ENCODE results near the gene C17orf114.

C17orf114 gene

DNA sequence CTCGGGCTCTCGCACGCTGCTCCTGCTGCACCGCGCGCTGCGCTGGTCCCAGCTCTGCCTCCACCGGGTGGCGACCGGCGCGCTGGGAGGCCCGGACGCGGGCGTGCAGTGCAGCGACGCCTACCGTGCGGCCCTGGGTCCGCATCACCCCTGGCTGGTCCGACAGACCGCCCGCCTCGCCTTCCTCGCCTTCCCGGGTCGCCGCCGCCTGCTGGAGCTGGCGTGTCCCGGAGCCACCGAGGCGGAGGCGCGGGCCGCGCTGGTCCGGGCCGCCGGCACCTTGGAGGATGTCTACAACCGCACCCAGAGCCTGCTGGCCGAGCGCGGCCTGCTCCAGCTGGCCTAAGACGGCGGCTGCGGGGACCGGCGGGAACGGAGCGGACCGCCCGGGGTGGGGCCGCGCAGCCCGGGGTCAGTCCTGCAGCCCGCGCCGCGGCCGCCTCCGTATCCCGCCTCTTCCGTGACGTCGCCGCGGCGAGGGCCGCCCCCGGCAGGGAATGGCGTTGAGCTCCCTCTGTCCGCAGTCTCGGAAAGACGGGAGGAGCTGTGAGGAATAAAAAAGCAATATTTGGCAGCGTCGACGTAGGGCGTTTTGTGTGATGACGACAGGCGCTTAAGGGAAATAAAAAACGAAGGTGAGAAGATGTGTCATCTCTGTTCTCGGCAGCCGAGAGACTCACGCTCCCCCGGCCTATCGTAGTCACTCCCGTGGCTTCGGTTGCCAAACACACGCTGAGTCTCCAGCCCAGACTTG, 12.0 kb downstream of the C17orf114 start:
- peak overlapping the region; percentile 49 for H3K9ac ChIP-seq (ENCODE audit: low read depth, low read length)
- peak overlapping the region; percentile 99 for H2AFZ ChIP-seq (replicated peaks; ENCODE audit: low read length, poor library complexity)
- ATAC-seq (ENCODE audit: low read depth) (peak; percentile 95), DNase-seq (peak; percentile 93)
- peaks cover 15% of the 10 kb centered on the region for H3K27me3 ChIP-seq (ENCODE audit: control insufficient read depth, insufficient read depth, low read length)
- dilution Hi-C loops (cut with HindIII; ENCODE audit: low sequenced_read_pairs, unreplicated experiment): no loop called here
- H4K5ac ChIP-seq (ENCODE audit: low read depth, low read length): peak overlapping the region; percentile 0; the same call in 1 of the 2 replicates
- intact Hi-C loops (cut with micrococcal nuclease): loop anchor here (1.0 kb wide), 2 partner anchors 80 to 86 kb away; partner anchors contain the start of genes ARRB2 and PELP1
- H3K23ac ChIP-seq (ENCODE audit: low read depth, low read length): peak overlapping the region; percentile 2
- BruUV-seq (replicated peaks): no TSS peak
- H3K4me2 ChIP-seq (ENCODE audit: low read depth, low read length): peak overlapping the region; percentile 78
- H3K4ac ChIP-seq (ENCODE audit: low read depth, low read length): peak overlapping the region; percentile 22; the same call in 1 of the 2 replicates
- peaks cover 0 to 5% of the 10 kb centered on the region in 2 experiments; a peak in 2 of 4 replicates for H3K79me1 ChIP-seq (ENCODE audit: low read depth in 1 of 2, low read length in 2 of 2)
- no peaks in the 10 kb centered on the region for H3K36me3 ChIP-seq (ENCODE audit: control insufficient read depth, insufficient read depth, low read length)
- H2BK120ac ChIP-seq (ENCODE audit: low read depth, low read length): peak overlapping the region; percentile 52; the same call in 1 of the 2 replicates
- H3K4me3 ChIP-seq (ENCODE audit: insufficient read depth, low read depth, low read length): peak overlapping the region; percentile 64
- H3K4me1 ChIP-seq (ENCODE audit: control insufficient read depth, insufficient read depth, low read length): peaks cover 5% of the 10 kb centered on the region; the same call in 1 of the 2 replicates
- WGBS, 2 experiments (ENCODE audit: extremely low coverage in 2 of 2, insufficient read length in 1 of 2): 0% methylated on average over 44 of the region's 91 CpGs; no CpG with 5 or more reads in 1 of the 2 experiments
- H3K9me1 ChIP-seq (ENCODE audit: insufficient read depth, low read length): peaks cover 4% of the 10 kb centered on the region
- H3K18ac ChIP-seq (ENCODE audit: low read depth, low read length): no peak overlapping the region
- no peaks in the 10 kb centered on the region for H3K9me3 ChIP-seq (ENCODE audit: control insufficient read depth, insufficient read depth, low read length)
- no peak overlapping the region for H2BK15ac ChIP-seq (ENCODE audit: low read depth, low read length)
- H2AK5ac ChIP-seq (ENCODE audit: low read depth, low read length): 0 out of 2 replicates have a peak overlapping the region, but pooled peaks have one; percentile 16
- no peaks in the 10 kb centered on the region for H4K20me1 ChIP-seq (ENCODE audit: insufficient read depth, low read length)
- H3K14ac ChIP-seq (replicated peaks; ENCODE audit: low read depth, low read length): peak overlapping the region; percentile 16; the same call in 1 of the 2 replicates
- no peak overlapping the region for H2BK20ac ChIP-seq (ENCODE audit: low read depth, low read length)
- H2AK9ac ChIP-seq (replicated peaks; ENCODE audit: low read depth, low read length, poor library complexity): peak overlapping the region; percentile 87
- H3K27ac ChIP-seq (ENCODE audit: insufficient read depth, low read length): peak overlapping the region; percentile 72
- in situ Hi-C loops (cut with MboI; ENCODE audit: low sequenced_read_pairs): loop anchor here (5.0 kb wide), 1 partner anchor 92 kb away; no protein-coding TSS in a partner anchor
- H3K56ac ChIP-seq (ENCODE audit: extremely low read depth, insufficient read depth, low read length): no peak overlapping the region
- POLR2A ChIA-PET (ENCODE audit: unreplicated experiment): no interaction called here
- CTCF ChIA-PET: interaction anchor here (0.5 to 1.5 kb wide), 11 partner anchors 10 to 1152 kb away, joined by 3 to 6 read pairs (median 3); no protein-coding TSS in a partner anchor
- no peak overlapping the region; the same call in 1 of the 2 replicates for H4K91ac ChIP-seq (ENCODE audit: insufficient read depth, low read depth, low read length)
- H2BK5ac ChIP-seq (ENCODE audit: low read depth, low read length, poor library complexity, severe bottlenecking): peak overlapping the region; percentile 81
- H4K8ac ChIP-seq (ENCODE audit: low read depth in 2 of 2, low read length in 2 of 2): peak overlapping the region; percentile 68 to 81; a peak in 2 of 4 replicates
- TF ChIP-seq RFX5 (IDR thresholded peaks at IDR 0.05; ENCODE audit: low read depth, low read length): no peak
- TF ChIP-seq CEBPB (IDR thresholded peaks at IDR 0.05; ENCODE audit: low read depth, low read length): peak; percentile 78
- TF ChIP-seq, protein P1, sequence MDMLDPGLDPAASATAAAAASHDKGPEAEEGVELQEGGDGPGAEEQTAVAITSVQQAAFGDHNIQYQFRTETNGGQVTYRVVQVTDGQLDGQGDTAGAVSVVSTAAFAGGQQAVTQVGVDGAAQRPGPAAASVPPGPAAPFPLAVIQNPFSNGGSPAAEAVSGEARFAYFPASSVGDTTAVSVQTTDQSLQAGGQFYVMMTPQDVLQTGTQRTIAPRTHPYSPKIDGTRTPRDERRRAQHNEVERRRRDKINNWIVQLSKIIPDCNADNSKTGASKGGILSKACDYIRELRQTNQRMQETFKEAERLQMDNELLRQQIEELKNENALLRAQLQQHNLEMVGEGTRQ (IDR thresholded peaks at IDR 0.05; ENCODE audit: low read depth, low read length): no peak
- peak; percentile 55 for TF ChIP-seq SMC3 (IDR thresholded peaks at IDR 0.05; ENCODE audit: low read depth, low read length)
- peak; percentile 49; the same call in 1 of the 2 replicates for TF ChIP-seq POLR2A (IDR thresholded peaks at IDR 0.05; ENCODE audit: low read depth, low read length)
- TF ChIP-seq, protein P2, sequence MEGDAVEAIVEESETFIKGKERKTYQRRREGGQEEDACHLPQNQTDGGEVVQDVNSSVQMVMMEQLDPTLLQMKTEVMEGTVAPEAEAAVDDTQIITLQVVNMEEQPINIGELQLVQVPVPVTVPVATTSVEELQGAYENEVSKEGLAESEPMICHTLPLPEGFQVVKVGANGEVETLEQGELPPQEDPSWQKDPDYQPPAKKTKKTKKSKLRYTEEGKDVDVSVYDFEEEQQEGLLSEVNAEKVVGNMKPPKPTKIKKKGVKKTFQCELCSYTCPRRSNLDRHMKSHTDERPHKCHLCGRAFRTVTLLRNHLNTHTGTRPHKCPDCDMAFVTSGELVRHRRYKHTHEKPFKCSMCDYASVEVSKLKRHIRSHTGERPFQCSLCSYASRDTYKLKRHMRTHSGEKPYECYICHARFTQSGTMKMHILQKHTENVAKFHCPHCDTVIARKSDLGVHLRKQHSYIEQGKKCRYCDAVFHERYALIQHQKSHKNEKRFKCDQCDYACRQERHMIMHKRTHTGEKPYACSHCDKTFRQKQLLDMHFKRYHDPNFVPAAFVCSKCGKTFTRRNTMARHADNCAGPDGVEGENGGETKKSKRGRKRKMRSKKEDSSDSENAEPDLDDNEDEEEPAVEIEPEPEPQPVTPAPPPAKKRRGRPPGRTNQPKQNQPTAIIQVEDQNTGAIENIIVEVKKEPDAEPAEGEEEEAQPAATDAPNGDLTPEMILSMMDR (conservative IDR thresholded peaks at IDR 0.05; ENCODE audit: low read depth, low read length): peak; percentile 90
- TF ChIP-seq BHLHE40 (IDR thresholded peaks at IDR 0.05; ENCODE audit: low read depth, low read length): peak; percentile 67
- peak; percentile 53 for TF ChIP-seq RAD21 (IDR thresholded peaks at IDR 0.05; ENCODE audit: low read length)
- no peak for TF ChIP-seq CHD1 (IDR thresholded peaks at IDR 0.05; ENCODE audit: low read depth, low read length)
- TF ChIP-seq NFE2L2 (IDR thresholded peaks at IDR 0.05; ENCODE audit: low read depth, low read length): no peak
- no peak for TF ChIP-seq RCOR1 (IDR thresholded peaks at IDR 0.05; ENCODE audit: insufficient replicate concordance, low read length)
- TF ChIP-seq, protein P3, sequence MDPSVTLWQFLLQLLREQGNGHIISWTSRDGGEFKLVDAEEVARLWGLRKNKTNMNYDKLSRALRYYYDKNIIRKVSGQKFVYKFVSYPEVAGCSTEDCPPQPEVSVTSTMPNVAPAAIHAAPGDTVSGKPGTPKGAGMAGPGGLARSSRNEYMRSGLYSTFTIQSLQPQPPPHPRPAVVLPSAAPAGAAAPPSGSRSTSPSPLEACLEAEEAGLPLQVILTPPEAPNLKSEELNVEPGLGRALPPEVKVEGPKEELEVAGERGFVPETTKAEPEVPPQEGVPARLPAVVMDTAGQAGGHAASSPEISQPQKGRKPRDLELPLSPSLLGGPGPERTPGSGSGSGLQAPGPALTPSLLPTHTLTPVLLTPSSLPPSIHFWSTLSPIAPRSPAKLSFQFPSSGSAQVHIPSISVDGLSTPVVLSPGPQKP (IDR thresholded peaks at IDR 0.05; ENCODE audit: borderline replicate concordance, low read depth, low read length): no peak
- peak; percentile 62; the same call in 1 of the 2 replicates for TF ChIP-seq MAZ (IDR thresholded peaks at IDR 0.05; ENCODE audit: borderline replicate concordance, low read depth, low read length)
